Nephron progenitor cell (in vitro differentiated cells): Measurements from ENCODE around the gene SETX.

Experiments
- DNase-seq: peaks from one replicate; pipeline ENCODE4 v3.0.0; 2021
- H3K27ac Mint-ChIP-seq: 2 replicates; pipeline ENCODE4 v1.8.0; 2021; ENCODE audit warnings: mild to moderate bottlenecking, moderate library complexity, mixed read lengths
- H3K27me3 Mint-ChIP-seq: 2 replicates; pipeline ENCODE4 v1.8.0; 2021; ENCODE audit warnings: mild to moderate bottlenecking, low read depth, mixed read lengths; ENCODE audit not compliant: poor library complexity
- H3K36me3 Mint-ChIP-seq: 2 replicates; pipeline ENCODE4 v1.8.0; 2021; ENCODE audit warnings: low read depth, mixed read lengths
- H3K4me1 Mint-ChIP-seq: 2 replicates; pipeline ENCODE4 v1.8.0; 2021; ENCODE audit warnings: mixed read lengths
- H3K4me3 Mint-ChIP-seq: 2 replicates; pipeline ENCODE4 v1.8.0; 2021; ENCODE audit warnings: mild to moderate bottlenecking, moderate library complexity, mixed read lengths
- H3K9me3 Mint-ChIP-seq: 2 replicates; pipeline ENCODE4 v1.8.0; 2021; ENCODE audit warnings: mild to moderate bottlenecking, moderate library complexity, mixed read lengths
- TF ChIP-seq, protein P1 (sequence below): fragments of 200-600 bp; sonication (generic); IDR thresholded peaks from 2 replicates; pipeline ENCODE4 v1.5.0; 2021; ENCODE audit warnings: antibody characterized with exemption

The SETX gene

DNA sequence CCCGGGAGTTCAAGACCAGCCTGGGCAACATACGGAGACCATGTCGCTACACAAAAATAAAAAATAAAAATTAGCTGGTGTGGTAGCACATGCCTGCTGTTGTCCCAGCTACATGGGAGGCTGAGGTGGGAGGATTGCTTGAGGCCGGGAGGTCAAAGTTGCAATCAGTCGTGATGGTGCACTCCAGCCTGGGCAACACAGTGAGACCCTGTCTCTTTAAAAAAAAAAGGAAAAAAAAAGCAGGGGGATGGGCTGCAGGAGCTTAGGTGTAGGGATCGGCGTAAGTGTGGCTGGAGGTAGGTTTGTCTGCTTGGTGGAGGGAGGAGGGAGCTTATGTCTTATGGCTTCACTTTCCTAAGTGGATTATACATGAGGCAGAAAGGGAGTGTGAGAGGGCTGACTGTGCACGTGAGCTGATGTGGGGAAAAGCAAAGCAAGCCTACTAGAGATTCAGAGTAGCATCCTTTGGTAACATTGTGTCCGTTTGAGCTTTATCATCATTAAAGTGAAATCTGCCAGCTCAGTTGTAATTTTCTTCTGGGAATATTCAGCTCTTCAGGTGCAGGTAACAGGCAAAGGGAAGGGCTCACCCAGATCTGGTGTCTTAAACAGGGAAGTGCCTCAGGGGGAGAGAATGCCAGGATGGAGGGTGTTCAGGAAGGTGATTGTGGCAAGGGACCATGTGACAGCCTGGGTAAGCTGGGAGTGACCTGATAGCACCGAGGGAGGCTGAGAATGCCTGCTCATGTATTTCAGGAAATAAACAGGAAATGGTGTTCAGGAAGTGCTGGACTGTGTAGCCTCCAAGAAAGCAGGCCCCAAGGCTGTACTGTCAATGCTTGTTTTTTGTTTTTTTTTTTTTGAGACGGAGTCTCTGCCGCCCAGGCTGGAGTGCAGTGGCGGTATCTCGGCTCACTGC lies 17.6 kb upstream of the SETX start:
- H3K4me1 Mint-ChIP-seq = peaks cover 32% of the 10 kb centered on the region
- H3K27ac Mint-ChIP-seq = no peak overlapping the region
- no peak overlapping the region for H3K4me3 Mint-ChIP-seq

DNA sequence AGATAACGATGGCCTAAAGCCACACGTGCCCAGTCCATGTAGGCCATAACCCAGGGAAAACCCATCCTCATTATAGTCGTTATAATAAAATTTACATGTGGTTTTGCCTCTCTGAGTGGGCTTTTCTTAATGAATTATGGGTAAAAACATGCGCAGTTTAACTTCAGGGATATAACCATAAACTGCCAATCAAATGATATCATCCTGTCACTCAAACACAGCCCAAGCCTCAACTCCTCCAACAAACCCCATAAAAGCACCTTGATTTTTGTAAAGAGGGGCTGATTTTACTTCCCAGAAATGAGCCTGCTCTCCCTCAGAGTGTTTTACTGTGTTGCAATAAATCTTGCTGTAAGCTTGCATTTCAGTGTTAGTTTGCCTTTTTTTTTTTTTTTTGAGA lies 15.8 kb upstream of the SETX start:
- DNase-seq = no peak
- Mint-ChIP-seq H3K27ac (no peak overlapping the region), H3K4me1 (peaks cover 33% of the 10 kb centered on the region), H3K27me3 (peaks cover 7% of the 10 kb centered on the region), H3K9me3 (no peaks in the 10 kb centered on the region), H3K4me3 (no peak overlapping the region), H3K36me3 (no peaks in the 10 kb centered on the region)
- TF ChIP-seq, protein P1, sequence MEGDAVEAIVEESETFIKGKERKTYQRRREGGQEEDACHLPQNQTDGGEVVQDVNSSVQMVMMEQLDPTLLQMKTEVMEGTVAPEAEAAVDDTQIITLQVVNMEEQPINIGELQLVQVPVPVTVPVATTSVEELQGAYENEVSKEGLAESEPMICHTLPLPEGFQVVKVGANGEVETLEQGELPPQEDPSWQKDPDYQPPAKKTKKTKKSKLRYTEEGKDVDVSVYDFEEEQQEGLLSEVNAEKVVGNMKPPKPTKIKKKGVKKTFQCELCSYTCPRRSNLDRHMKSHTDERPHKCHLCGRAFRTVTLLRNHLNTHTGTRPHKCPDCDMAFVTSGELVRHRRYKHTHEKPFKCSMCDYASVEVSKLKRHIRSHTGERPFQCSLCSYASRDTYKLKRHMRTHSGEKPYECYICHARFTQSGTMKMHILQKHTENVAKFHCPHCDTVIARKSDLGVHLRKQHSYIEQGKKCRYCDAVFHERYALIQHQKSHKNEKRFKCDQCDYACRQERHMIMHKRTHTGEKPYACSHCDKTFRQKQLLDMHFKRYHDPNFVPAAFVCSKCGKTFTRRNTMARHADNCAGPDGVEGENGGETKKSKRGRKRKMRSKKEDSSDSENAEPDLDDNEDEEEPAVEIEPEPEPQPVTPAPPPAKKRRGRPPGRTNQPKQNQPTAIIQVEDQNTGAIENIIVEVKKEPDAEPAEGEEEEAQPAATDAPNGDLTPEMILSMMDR = no peak

More for the DNA sequence above, 17.6 kb upstream of the SETX start:
- Mint-ChIP-seq H3K27me3 (peaks cover 5% of the 10 kb centered on the region), H3K36me3 (no peaks in the 10 kb centered on the region), H3K9me3 (no peaks in the 10 kb centered on the region)
- DNase-seq = no peak
- TF ChIP-seq, protein P1 = no peak

DNA sequence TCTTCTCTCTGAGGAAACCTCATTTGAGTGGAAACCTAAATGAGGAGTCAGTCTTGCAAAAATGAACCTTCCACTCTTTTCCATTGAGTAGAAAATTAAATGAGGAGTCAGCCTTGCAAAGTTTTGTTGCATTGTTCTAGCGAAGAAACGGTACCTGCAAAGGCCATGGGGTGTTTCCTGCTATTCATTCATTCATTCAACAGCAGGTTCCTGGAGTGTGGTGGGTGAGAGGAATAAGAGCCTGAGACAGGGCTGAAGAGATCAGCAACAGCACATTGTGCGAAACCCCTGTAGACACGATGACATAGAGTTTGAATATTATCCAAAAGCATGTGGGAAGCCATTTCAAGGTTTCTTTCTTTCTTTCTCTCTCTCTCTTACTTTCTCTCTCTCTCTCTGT lies 14.6 kb upstream of the SETX start:
- peaks cover 7% of the 10 kb centered on the region for H3K27me3 Mint-ChIP-seq
- no peaks in the 10 kb centered on the region for H3K36me3 Mint-ChIP-seq
- no peaks in the 10 kb centered on the region for H3K9me3 Mint-ChIP-seq
- DNase-seq = no peak
- H3K27ac Mint-ChIP-seq = no peak overlapping the region
- H3K4me1 Mint-ChIP-seq = peaks cover 33% of the 10 kb centered on the region
- H3K4me3 Mint-ChIP-seq = no peak overlapping the region
- TF ChIP-seq, protein P1 = no peak

DNA sequence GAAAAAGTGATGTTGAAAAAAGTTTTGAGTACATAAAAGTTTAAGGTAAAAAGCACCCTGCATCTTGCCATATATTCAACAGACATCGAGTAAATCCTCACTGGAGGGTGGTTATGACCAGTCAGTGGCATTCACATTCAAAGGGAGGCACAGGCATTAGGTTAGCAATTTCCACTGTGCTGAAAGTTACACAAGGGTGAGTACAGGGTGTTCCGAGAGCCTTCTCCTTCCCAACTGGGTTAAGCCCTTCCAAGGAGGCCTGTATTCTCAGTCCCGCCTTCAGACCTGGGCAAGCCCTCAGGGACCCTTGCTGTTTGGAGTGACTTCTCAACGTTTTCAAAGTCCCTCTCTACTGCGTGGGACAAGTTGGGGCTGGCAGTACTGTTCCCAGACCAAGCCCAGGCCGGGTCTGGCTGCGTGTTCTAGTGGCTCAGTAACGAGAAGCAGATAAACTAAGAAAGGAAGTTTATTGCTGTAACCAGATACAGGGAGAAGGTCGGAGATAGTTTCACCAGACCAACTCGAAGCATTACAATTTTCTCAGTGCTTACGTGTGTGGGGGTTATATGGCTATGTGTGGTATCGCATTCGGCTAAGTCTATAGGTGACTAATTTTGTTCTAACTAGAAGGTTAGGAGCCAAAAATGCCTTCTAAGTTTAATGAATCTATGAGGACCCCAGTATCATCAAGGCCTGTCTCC lies 13.0 kb upstream of the SETX start:
- Mint-ChIP-seq H3K27me3 (peaks cover 7% of the 10 kb centered on the region), H3K4me3 (no peak overlapping the region), H3K27ac (peak overlapping the region; percentile 82), H3K4me1 (peaks cover 33% of the 10 kb centered on the region), H3K36me3 (no peaks in the 10 kb centered on the region), H3K9me3 (no peaks in the 10 kb centered on the region)
- no peak for DNase-seq
- TF ChIP-seq, protein P1 = no peak

DNA sequence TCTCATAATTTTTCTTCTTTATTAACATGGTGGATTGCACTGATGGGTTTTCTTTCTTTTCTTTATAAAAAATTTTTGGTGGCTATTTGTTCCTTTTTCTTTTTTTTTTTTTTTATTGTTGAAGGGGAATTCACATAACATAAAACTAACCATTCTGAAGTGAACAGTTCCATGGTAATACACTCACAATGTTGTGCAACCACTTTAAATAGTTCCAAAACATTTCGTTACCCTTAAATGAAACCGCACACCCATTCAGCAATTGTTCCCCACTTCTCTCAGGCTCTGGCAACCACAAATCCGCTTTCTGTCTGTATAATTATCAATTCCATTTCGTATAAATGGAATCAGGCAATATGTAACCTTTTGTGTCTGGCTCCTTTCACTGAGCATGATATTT lies 11.7 kb upstream of the SETX start:
- no peak for DNase-seq
- Mint-ChIP-seq H3K36me3 (no peaks in the 10 kb centered on the region), H3K27ac (no peak overlapping the region), H3K9me3 (no peaks in the 10 kb centered on the region), H3K4me1 (peaks cover 25% of the 10 kb centered on the region), H3K27me3 (peaks cover 7% of the 10 kb centered on the region), H3K4me3 (no peak overlapping the region)
- TF ChIP-seq, protein P1 = no peak
